Spleen (tissue), 7 donors: ENCODE measurements around the gene RNF150.

Experiments
- POLR2A ChIP-seq, 3 donors: fragments of 450-650 bp; IDR thresholded peaks; one replicate each; pipeline ENCODE4 v1.5.1; 2017; ENCODE audit warnings: antibody characterized with exemption in 3 of 3, mild to moderate bottlenecking in 1 of 3
- TF ChIP-seq, protein P1 (sequence below), 11 experiments: fragments of 200-600 bp in 7 of 11; fragments of 450-650 bp in 4 of 11; sonication (generic) in 4 of 11; IDR thresholded peaks in 8 of 11; conservative IDR thresholded peaks in 3 of 11; 1 replicate in 7 of 11; 2 replicates in 4 of 11; pipeline versions ENCODE4 v1.4.0 to v1.8.0; 2016 to 2021; ENCODE audit warnings: antibody characterized with exemption in 11 of 11, inconsistent platforms in 4 of 11, mild to moderate bottlenecking in 1 of 11
- donor health status: DM: no; HTN: no; CAD: no; lungs with moderate emphysema.
- donor health status: DM: no; HTN: no; CAD: no.
- donor health status: DM: no; HTN: no; CAD: no.

DNA sequence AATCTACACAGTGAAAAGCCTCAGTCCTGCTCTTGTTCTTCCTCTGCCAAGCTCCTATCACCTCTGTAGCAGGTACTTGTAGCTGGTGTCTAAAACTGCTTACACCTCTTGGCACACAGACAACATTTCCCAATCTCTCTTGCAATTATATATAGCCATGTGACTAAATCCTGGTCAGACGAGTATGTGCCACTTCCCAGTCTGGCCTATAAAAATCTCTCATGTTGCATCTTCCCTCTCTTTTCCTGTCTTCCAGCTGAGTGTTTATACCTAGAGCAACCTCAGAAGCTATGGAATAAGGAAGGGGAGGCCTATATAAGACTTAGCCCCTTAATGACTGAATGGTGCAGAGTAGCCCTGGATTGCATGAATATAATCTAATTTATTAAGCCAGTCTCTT lies 105.8 kb downstream of the RNF150 start:
- TF ChIP-seq, protein P1, sequence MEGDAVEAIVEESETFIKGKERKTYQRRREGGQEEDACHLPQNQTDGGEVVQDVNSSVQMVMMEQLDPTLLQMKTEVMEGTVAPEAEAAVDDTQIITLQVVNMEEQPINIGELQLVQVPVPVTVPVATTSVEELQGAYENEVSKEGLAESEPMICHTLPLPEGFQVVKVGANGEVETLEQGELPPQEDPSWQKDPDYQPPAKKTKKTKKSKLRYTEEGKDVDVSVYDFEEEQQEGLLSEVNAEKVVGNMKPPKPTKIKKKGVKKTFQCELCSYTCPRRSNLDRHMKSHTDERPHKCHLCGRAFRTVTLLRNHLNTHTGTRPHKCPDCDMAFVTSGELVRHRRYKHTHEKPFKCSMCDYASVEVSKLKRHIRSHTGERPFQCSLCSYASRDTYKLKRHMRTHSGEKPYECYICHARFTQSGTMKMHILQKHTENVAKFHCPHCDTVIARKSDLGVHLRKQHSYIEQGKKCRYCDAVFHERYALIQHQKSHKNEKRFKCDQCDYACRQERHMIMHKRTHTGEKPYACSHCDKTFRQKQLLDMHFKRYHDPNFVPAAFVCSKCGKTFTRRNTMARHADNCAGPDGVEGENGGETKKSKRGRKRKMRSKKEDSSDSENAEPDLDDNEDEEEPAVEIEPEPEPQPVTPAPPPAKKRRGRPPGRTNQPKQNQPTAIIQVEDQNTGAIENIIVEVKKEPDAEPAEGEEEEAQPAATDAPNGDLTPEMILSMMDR (IDR thresholded peaks at IDR 0.05 in 8 of 11, conservative IDR thresholded peaks at IDR 0.05 in 3 of 11), result no peak
- no peak for TF ChIP-seq POLR2A (IDR thresholded peaks at IDR 0.05)
